ENCODE measurements around the gene IGF2R. TPM values are rescaled to one million over a fixed set of nuclear protein-coding genes. Genes with fewer than 3 reads are reported as not detected.
"Not testable (repeated sequence)": the region's sequence is repeated elsewhere in the genome, so short reads cannot be mapped to it uniquely, and the experiment has no call there.

Gene IGF2R
- polyA plus RNA-seq, 1 donor: 81.5 TPM

GRCh38 chr6:160082627-160083026 is 113.7 kb downstream of the IGF2R start:
- Histone ChIP-seq H3K27ac (ENCODE audit: low read length) (no peak overlapping the region), H3K4me3 (ENCODE audit: low read length) (no peak overlapping the region), H3K36me3 (ENCODE audit: control insufficient read depth, insufficient read depth, low read length) (peaks cover 87% of the 10 kb centered on the region), H3K27me3 (ENCODE audit: control insufficient read depth, insufficient read depth, low read length) (no peaks in the 10 kb centered on the region), H3K9me3 (ENCODE audit: control insufficient read depth, low read depth, low read length) (no peaks in the 10 kb centered on the region), H3K4me1 (ENCODE audit: control insufficient read depth, insufficient read depth, low read length) (no peaks in the 10 kb centered on the region)
- no peak for DNase-seq
- no CpG with 5 or more reads among the region's 8 CpGs for WGBS (ENCODE audit: insufficient coverage, low lambda C conversion rate)

- Histone ChIP-seq H3K4me3 (ENCODE audit: low read length) (no peak overlapping the region), H3K4me1 (ENCODE audit: control insufficient read depth, insufficient read depth, low read length) (peaks cover under 1% of the 10 kb centered on the region), H3K9me3 (ENCODE audit: control insufficient read depth, low read depth, low read length) (no peaks in the 10 kb centered on the region), H3K36me3 (ENCODE audit: control insufficient read depth, insufficient read depth, low read length) (peaks cover 84% of the 10 kb centered on the region), H3K27ac (ENCODE audit: low read length) (no peak overlapping the region), H3K27me3 (ENCODE audit: control insufficient read depth, insufficient read depth, low read length) (no peaks in the 10 kb centered on the region)
- no peak for DNase-seq
- no CpG with 5 or more reads among the region's 18 CpGs for WGBS (ENCODE audit: insufficient coverage, low lambda C conversion rate)
Observed at GRCh38 chr6:160084198-160084776, 115.4 kb downstream of the IGF2R start.

- no peak for DNase-seq
- Histone ChIP-seq H3K27ac (ENCODE audit: low read length) (no peak overlapping the region), H3K27me3 (ENCODE audit: control insufficient read depth, insufficient read depth, low read length) (no peaks in the 10 kb centered on the region), H3K4me1 (ENCODE audit: control insufficient read depth, insufficient read depth, low read length) (peaks cover 10% of the 10 kb centered on the region), H3K36me3 (ENCODE audit: control insufficient read depth, insufficient read depth, low read length) (peaks cover 84% of the 10 kb centered on the region), H3K9me3 (ENCODE audit: control insufficient read depth, low read depth, low read length) (no peaks in the 10 kb centered on the region), H3K4me3 (ENCODE audit: low read length) (no peak overlapping the region)
- WGBS (ENCODE audit: insufficient coverage, low lambda C conversion rate): 100% methylated on average over 1 of the region's 5 CpGs
Observed at GRCh38 chr6:160085226-160085625, 116.3 kb downstream of the IGF2R start.

GRCh38 chr6:160085713-160086505 is 117.0 kb downstream of the IGF2R start:
- no peak overlapping the region for H3K27ac ChIP-seq (ENCODE audit: low read length)
- H3K27me3 ChIP-seq (ENCODE audit: control insufficient read depth, insufficient read depth, low read length): no peaks in the 10 kb centered on the region
- peaks cover 11% of the 10 kb centered on the region for H3K4me1 ChIP-seq (ENCODE audit: control insufficient read depth, insufficient read depth, low read length)
- peaks cover 82% of the 10 kb centered on the region for H3K36me3 ChIP-seq (ENCODE audit: control insufficient read depth, insufficient read depth, low read length)
- no peaks in the 10 kb centered on the region for H3K9me3 ChIP-seq (ENCODE audit: control insufficient read depth, low read depth, low read length)
- 100% methylated on average over 1 of the region's 15 CpGs for WGBS (ENCODE audit: insufficient coverage, low lambda C conversion rate)
- H3K4me3 ChIP-seq (ENCODE audit: low read length): no peak overlapping the region
- DNase-seq: no peak

GRCh38 chr6:160086754-160087153 is 117.9 kb downstream of the IGF2R start:
- no peaks in the 10 kb centered on the region for H3K9me3 ChIP-seq (ENCODE audit: control insufficient read depth, low read depth, low read length)
- 100% methylated on average over 2 of the region's 8 CpGs for WGBS (ENCODE audit: insufficient coverage, low lambda C conversion rate)
- DNase-seq: no peak
- H3K27me3 ChIP-seq (ENCODE audit: control insufficient read depth, insufficient read depth, low read length): no peaks in the 10 kb centered on the region
- H3K36me3 ChIP-seq (ENCODE audit: control insufficient read depth, insufficient read depth, low read length): peaks cover 82% of the 10 kb centered on the region
- H3K27ac ChIP-seq (ENCODE audit: low read length): no peak overlapping the region
- no peak overlapping the region for H3K4me3 ChIP-seq (ENCODE audit: low read length)
- peaks cover 17% of the 10 kb centered on the region for H3K4me1 ChIP-seq (ENCODE audit: control insufficient read depth, insufficient read depth, low read length)

- Histone ChIP-seq H3K4me3 (ENCODE audit: low read length) (no peak overlapping the region), H3K27ac (ENCODE audit: low read length) (no peak overlapping the region), H3K27me3 (ENCODE audit: control insufficient read depth, insufficient read depth, low read length) (no peaks in the 10 kb centered on the region), H3K9me3 (ENCODE audit: control insufficient read depth, low read depth, low read length) (no peaks in the 10 kb centered on the region), H3K36me3 (ENCODE audit: control insufficient read depth, insufficient read depth, low read length) (peaks cover 85% of the 10 kb centered on the region), H3K4me1 (ENCODE audit: control insufficient read depth, insufficient read depth, low read length) (peaks cover 28% of the 10 kb centered on the region)
- WGBS (ENCODE audit: insufficient coverage, low lambda C conversion rate): 36% methylated on average over 2 of the region's 13 CpGs
- DNase-seq: peak; percentile 45 to 46
Observed at GRCh38 chr6:160088069-160088783, 119.3 kb downstream of the IGF2R start.

- peaks cover 30% of the 10 kb centered on the region for H3K4me1 ChIP-seq (ENCODE audit: control insufficient read depth, insufficient read depth, low read length)
- H3K9me3 ChIP-seq (ENCODE audit: control insufficient read depth, low read depth, low read length): no peaks in the 10 kb centered on the region
- H3K27me3 ChIP-seq (ENCODE audit: control insufficient read depth, insufficient read depth, low read length): no peaks in the 10 kb centered on the region
- WGBS (ENCODE audit: insufficient coverage, low lambda C conversion rate): 80% methylated on average over 2 of the region's 21 CpGs
- H3K36me3 ChIP-seq (ENCODE audit: control insufficient read depth, insufficient read depth, low read length): peaks cover 85% of the 10 kb centered on the region
- no peak overlapping the region for H3K4me3 ChIP-seq (ENCODE audit: low read length)
- peak overlapping the region; percentile 66 for H3K27ac ChIP-seq (ENCODE audit: low read length)
- no peak for DNase-seq
Observed at GRCh38 chr6:160088784-160089533, 120.1 kb downstream of the IGF2R start.

GRCh38 chr6:160089534-160089897 is 120.6 kb downstream of the IGF2R start:
- no peaks in the 10 kb centered on the region for H3K9me3 ChIP-seq (ENCODE audit: control insufficient read depth, low read depth, low read length)
- no peak overlapping the region for H3K4me3 ChIP-seq (ENCODE audit: low read length)
- no CpG with 5 or more reads among the region's 7 CpGs for WGBS (ENCODE audit: insufficient coverage, low lambda C conversion rate)
- H3K27ac ChIP-seq (ENCODE audit: low read length): peak overlapping the region; percentile 66
- DNase-seq: no peak
- H3K4me1 ChIP-seq (ENCODE audit: control insufficient read depth, insufficient read depth, low read length): peaks cover 30% of the 10 kb centered on the region
- no peaks in the 10 kb centered on the region for H3K27me3 ChIP-seq (ENCODE audit: control insufficient read depth, insufficient read depth, low read length)
- peaks cover 84% of the 10 kb centered on the region for H3K36me3 ChIP-seq (ENCODE audit: control insufficient read depth, insufficient read depth, low read length)

GRCh38 chr6:160090442-160091239 is 121.8 kb downstream of the IGF2R start:
- not testable (repeated sequence) for H3K9me3 ChIP-seq (ENCODE audit: control insufficient read depth, low read depth, low read length); H3K27me3 ChIP-seq (ENCODE audit: control insufficient read depth, insufficient read depth, low read length); H3K4me3 ChIP-seq (ENCODE audit: low read length)
- Histone ChIP-seq H3K36me3 (ENCODE audit: control insufficient read depth, insufficient read depth, low read length) (peaks cover 80% of the 10 kb centered on the region), H3K27ac (ENCODE audit: low read length) (peak overlapping the region; percentile 66), H3K4me1 (ENCODE audit: control insufficient read depth, insufficient read depth, low read length) (peaks cover 30% of the 10 kb centered on the region)
- peak; percentile 47 to 84 for DNase-seq
- WGBS (ENCODE audit: insufficient coverage, low lambda C conversion rate): 33% methylated on average over 1 of the region's 32 CpGs
